Ovary (tissue), 9 donors: ENCODE results near the gene NUBPL. TPM values are rescaled to one million over a fixed set of nuclear protein-coding genes. Genes with fewer than 3 reads are reported as not detected.

ENCODE experiments used
- DNase-seq, 5 donors: peaks; one replicate each; pipeline ENCODE4 v3.0.0-alpha.2; 2019 to 2020
- H3K27ac ChIP-seq, 2 donors: fragments of 200-600 bp; one replicate each; pipeline versions ENCODE4 v1.5.1 to v1.8.0; 2019 to 2022
- H3K27me3 ChIP-seq: fragments of 200-600 bp; one replicate; pipeline ENCODE4 v1.8.0; 2022
- H3K36me3 ChIP-seq: fragments of 200-600 bp; sonication (generic); one replicate; pipeline ENCODE4 v1.5.1; 2019
- H3K4me1 ChIP-seq: one replicate; pipeline ENCODE4 v1.8.1; 2013; ENCODE audit warnings: mild to moderate bottlenecking, moderate library complexity; ENCODE audit not compliant: insufficient read depth
- H3K4me3 ChIP-seq: fragments of 200-600 bp; sonication (generic); one replicate; pipeline ENCODE4 v1.5.1; 2017
- H3K9me3 ChIP-seq, 2 donors: fragments of 200-600 bp in 1 of 2; sonication (generic) in 1 of 2; one replicate each; pipeline versions ENCODE4 v1.5.1 to v1.8.1; 2013 to 2019; ENCODE audit warnings: mild to moderate bottlenecking in 1 of 2, moderate library complexity in 1 of 2
- CTCF ChIP-seq, 3 donors: fragments of 450-650 bp in 2 of 3; fragments of 200-600 bp in 1 of 3; IDR thresholded peaks; one replicate each; pipeline versions ENCODE4 v1.5.1 to v1.8.0; 2016 to 2022; ENCODE audit warnings: antibody characterized with exemption in 3 of 3, mild to moderate bottlenecking in 1 of 3
- EP300 ChIP-seq: sonication (generic); formaldehyde crosslinking; IDR thresholded peaks from one replicate; pipeline ENCODE4 v1.6.1; 2017; ENCODE audit warnings: antibody characterized with exemption
- POLR2A ChIP-seq: fragments of 450-650 bp; IDR thresholded peaks from one replicate; pipeline ENCODE4 v1.6.1; 2017; ENCODE audit warnings: antibody characterized with exemption, mild to moderate bottlenecking, moderate library complexity
- WGBS, 3 donors: extraction: QIAGEN DNeasy Blood & Tissue Kit in 1 of 3; methylation state at CpG; one replicate each; pipeline versions ENCODE4 v1.1.5 to v1.1.7; 2013 to 2017; 5-methylcytosine and 5-hydroxymethylcytosine counted together
- intact Hi-C, 4 donors: fragments of 100-400 bp; cut with DNase I; formaldehyde crosslinking; loops; one replicate each; pipeline versions ENCODE4 v1.11.0 to v1.15.1; 2022 to 2023
- polyA plus RNA-seq, 2 donors: library from polyadenylated mRNA; stranded (reverse); fragments of 200-250 nt in 1 of 2; fragments of 350-450 nt in 1 of 2; fragmentation: Illumina TruSeq in 1 of 2; extraction: RNeasy Lipid Tissue Mini Kit (QIAGEN cat#74804) in 1 of 2; gene quantifications; one replicate each; pipeline ENCODE4 v1.2.3, GENCODE V29; 2013 to 2014
- total RNA-seq, 7 donors: library from RNA; depleted of rRNA in 2 of 7; stranded (reverse); fragments of >200 nt in 2 of 7; fragmentation: NEBNext Ultra II Directional in 3 of 7; extraction: Animal tissue kit (Norgen Biotek cat#: 25700) in 3 of 7; gene quantifications; one replicate each; pipeline versions ENCODE4 v1.1.0 to v1.2.4, GENCODE V29; 2016 to 2023
- donor health status: DM: no; HTN: no; CAD: no; lungs with moderate emphysema.
- donor health status: DM: no; HTN: no; CAD: no.
- donor health status: Bipolar disorder and iron deficiency.
- donor health status: DM: yes; HTN: yes; CAD: no.
- donor health status: DM: no; HTN: no; CAD: no.
- donor health status: DM: yes; HTN: yes; CAD: no.

NUBPL gene
- total and polyA plus RNA-seq, 9 donors: 5.8 to 17.6 (median 14.0) TPM

- TF ChIP-seq CTCF (IDR thresholded peaks at IDR 0.05): no peak
- no peak for TF ChIP-seq EP300
- no peak for TF ChIP-seq POLR2A
- Histone ChIP-seq H3K27ac (no peak overlapping the region), H3K4me3 (no peak overlapping the region), H3K9me3 (no peaks in the 10 kb centered on the region), H3K4me1 (no peaks in the 10 kb centered on the region), H3K36me3 (no peaks in the 10 kb centered on the region), H3K27me3 (no peaks in the 10 kb centered on the region)
- no peak for DNase-seq
- intact Hi-C loops: no loop called here
- 68 to 87% (median 79%) methylated on average over 2 of the region's 2 CpGs for whole genome bisulfite sequencing, 3 donors
Observed at GRCh38 chr14:31590206-31590605, 29.0 kb downstream of the NUBPL start.

- H3K4me1 ChIP-seq: no peaks in the 10 kb centered on the region
- H3K27me3 ChIP-seq: no peaks in the 10 kb centered on the region
- no peaks in the 10 kb centered on the region for H3K9me3 ChIP-seq
- H3K27ac ChIP-seq: no peak overlapping the region
- TF ChIP-seq POLR2A (no peak), CTCF (IDR thresholded peaks at IDR 0.05) (no peak), EP300 (no peak)
- no peaks in the 10 kb centered on the region for H3K36me3 ChIP-seq
- DNase-seq: no peak
- H3K4me3 ChIP-seq: no peak overlapping the region
- intact Hi-C loops: no loop called here
Observed at GRCh38 chr14:31592122-31592521, 30.9 kb downstream of the NUBPL start.

- Histone ChIP-seq H3K4me3 (no peak overlapping the region), H3K36me3 (no peaks in the 10 kb centered on the region), H3K4me1 (no peaks in the 10 kb centered on the region), H3K9me3 (no peaks in the 10 kb centered on the region), H3K27ac (no peak overlapping the region), H3K27me3 (no peaks in the 10 kb centered on the region)
- intact Hi-C loops: no loop called here
- DNase-seq: no peak
- TF ChIP-seq CTCF (IDR thresholded peaks at IDR 0.05): no peak
- WGBS, 3 donors: 88 to 97% (median 94%) methylated on average over 2 of the region's 2 CpGs
Observed at GRCh38 chr14:31592631-31593030, 31.4 kb downstream of the NUBPL start.

GRCh38 chr14:31596342-31597095 lies 35.3 kb downstream of the NUBPL start:
- Histone ChIP-seq H3K27ac (no peak overlapping the region), H3K9me3 (no peaks in the 10 kb centered on the region), H3K4me1 (no peaks in the 10 kb centered on the region), H3K4me3 (no peak overlapping the region), H3K27me3 (no peaks in the 10 kb centered on the region), H3K36me3 (no peaks in the 10 kb centered on the region)
- 53 to 70% (median 54%) methylated on average over 7 of the region's 7 CpGs for WGBS, 3 donors
- intact Hi-C loops: no loop called here
- no peak for DNase-seq
- TF ChIP-seq EP300 (no peak), POLR2A (no peak), CTCF (IDR thresholded peaks at IDR 0.05) (no peak)
